SK-N-SH (cell line): ENCODE measurements around the gene EEF1A2.

Source experiments
- CHD2 ChIP-seq: fragments of 150-350 bp; IDR thresholded peaks from 2 replicates; pipeline ENCODE4 v1.6.1; 2018; ENCODE audit warnings: low read length; ENCODE audit not compliant: partially characterized antibody
- CTCF ChIP-seq: fragments of 200-600 bp; sonication (generic); IDR thresholded peaks from 2 replicates; pipeline ENCODE4 v1.6.1; 2017; ENCODE audit warnings: antibody characterized with exemption, mild to moderate bottlenecking, moderate library complexity
- EP300 ChIP-seq, 2 experiments: IDR thresholded peaks; 2 replicates each; pipeline versions ENCODE4 v1.4.0 to v1.6.1; 2012; ENCODE audit warnings: borderline replicate concordance in 1 of 2, low read depth in 1 of 2, low read length in 1 of 2
- EZH2phosphoT487 ChIP-seq: fragments of 200-600 bp; sonication (generic); IDR thresholded peaks from 2 replicates; pipeline ENCODE4 v1.6.1; 2017; ENCODE audit warnings: low read depth, mixed run types, mild to moderate bottlenecking, antibody characterized with exemption, moderate library complexity, borderline replicate concordance
- GABPA ChIP-seq: IDR thresholded peaks from 2 replicates; pipeline ENCODE4 v1.4.0; 2012; ENCODE audit warnings: low read depth, mild to moderate bottlenecking
- NRF1 ChIP-seq: IDR thresholded peaks from 2 replicates; pipeline ENCODE4 v1.6.1; 2012; ENCODE audit warnings: low read depth, mild to moderate bottlenecking, low read length
- POLR2AphosphoS5 ChIP-seq: IDR thresholded peaks from 2 replicates; pipeline ENCODE4 v1.6.1; 2012; ENCODE audit warnings: low read depth, low read length
- RFX5 ChIP-seq: IDR thresholded peaks from 2 replicates; pipeline ENCODE4 v1.6.1; 2012; ENCODE audit warnings: mild to moderate bottlenecking, improper control_type of control experiment, low read length
- TAF1 ChIP-seq: IDR thresholded peaks from 2 replicates; pipeline ENCODE4 v1.6.1; 2012; ENCODE audit warnings: low read depth, mild to moderate bottlenecking, low read length, moderate library complexity, borderline replicate concordance
- TCF12 ChIP-seq: IDR thresholded peaks from 2 replicates; pipeline ENCODE4 v1.4.0; 2012
- TEAD4 ChIP-seq: IDR thresholded peaks from 2 replicates; pipeline ENCODE4 v1.4.0; 2012; ENCODE audit warnings: mild to moderate bottlenecking, borderline replicate concordance; ENCODE audit not compliant: insufficient read depth
- TF ChIP-seq, protein P1 (sequence below): fragments of 150-350 bp; IDR thresholded peaks from 2 replicates; pipeline ENCODE4 v1.6.1; 2017; ENCODE audit warnings: antibody characterized with exemption, low read length, low read depth, borderline replicate concordance
- TF ChIP-seq, protein P2 (sequence below): IDR thresholded peaks from 2 replicates; pipeline ENCODE4 v1.4.0; 2012; ENCODE audit warnings: low read depth, borderline replicate concordance

- TF ChIP-seq RFX5 (no peak), POLR2AphosphoS5 (no peak), CTCF (no peak), EP300 (IDR thresholded peaks at IDR 0.05; ENCODE audit: borderline replicate concordance in 1 of 2, low read depth in 1 of 2, low read length in 1 of 2) (no peak), TAF1 (no peak), GABPA (no peak), CHD2 (no peak), EZH2phosphoT487 (no peak), TEAD4 (no peak), NRF1 (no peak), TCF12 (no peak)
- TF ChIP-seq, protein P1, sequence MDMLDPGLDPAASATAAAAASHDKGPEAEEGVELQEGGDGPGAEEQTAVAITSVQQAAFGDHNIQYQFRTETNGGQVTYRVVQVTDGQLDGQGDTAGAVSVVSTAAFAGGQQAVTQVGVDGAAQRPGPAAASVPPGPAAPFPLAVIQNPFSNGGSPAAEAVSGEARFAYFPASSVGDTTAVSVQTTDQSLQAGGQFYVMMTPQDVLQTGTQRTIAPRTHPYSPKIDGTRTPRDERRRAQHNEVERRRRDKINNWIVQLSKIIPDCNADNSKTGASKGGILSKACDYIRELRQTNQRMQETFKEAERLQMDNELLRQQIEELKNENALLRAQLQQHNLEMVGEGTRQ, result no peak
- TF ChIP-seq, protein P2, sequence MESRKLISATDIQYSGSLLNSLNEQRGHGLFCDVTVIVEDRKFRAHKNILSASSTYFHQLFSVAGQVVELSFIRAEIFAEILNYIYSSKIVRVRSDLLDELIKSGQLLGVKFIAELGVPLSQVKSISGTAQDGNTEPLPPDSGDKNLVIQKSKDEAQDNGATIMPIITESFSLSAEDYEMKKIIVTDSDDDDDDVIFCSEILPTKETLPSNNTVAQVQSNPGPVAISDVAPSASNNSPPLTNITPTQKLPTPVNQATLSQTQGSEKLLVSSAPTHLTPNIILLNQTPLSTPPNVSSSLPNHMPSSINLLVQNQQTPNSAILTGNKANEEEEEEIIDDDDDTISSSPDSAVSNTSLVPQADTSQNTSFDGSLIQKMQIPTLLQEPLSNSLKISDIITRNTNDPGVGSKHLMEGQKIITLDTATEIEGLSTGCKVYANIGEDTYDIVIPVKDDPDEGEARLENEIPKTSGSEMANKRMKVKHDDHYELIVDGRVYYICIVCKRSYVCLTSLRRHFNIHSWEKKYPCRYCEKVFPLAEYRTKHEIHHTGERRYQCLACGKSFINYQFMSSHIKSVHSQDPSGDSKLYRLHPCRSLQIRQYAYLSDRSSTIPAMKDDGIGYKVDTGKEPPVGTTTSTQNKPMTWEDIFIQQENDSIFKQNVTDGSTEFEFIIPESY, result no peak
These were observed 10.3 kb downstream of the EEF1A2 start for GRCh38 chr20:63488315-63489251.
